HepG2 (cell line): Measurements from ENCODE around the gene EXOC6B. TPM values are rescaled to one million over a fixed set of nuclear protein-coding genes. Genes with fewer than 3 reads are reported as not detected.
A peak's percentile ranks its signal among the peaks of the same experiment; 100 is the strongest.

Experiments used
- NFIB ChIP-seq: sonication (generic); formaldehyde crosslinking; IDR thresholded peaks from 2 replicates; pipeline ENCODE4 v1.9.0; 2021; ENCODE audit warnings: missing genetic modification reagents, mild to moderate bottlenecking, borderline replicate concordance
- NFRKB ChIP-seq: fragments of 450-650 bp; IDR thresholded peaks from 2 replicates; pipeline ENCODE4 v1.6.1; 2017
- PHF20 ChIP-seq: sonication (generic); formaldehyde crosslinking; IDR thresholded peaks from 2 replicates; pipeline ENCODE4 v1.5.0; 2020; ENCODE audit warnings: mild to moderate bottlenecking, missing genetic modification reagents
- PRMT3 ChIP-seq: sonication (generic); formaldehyde crosslinking; IDR thresholded peaks from 2 replicates; pipeline ENCODE4 v1.8.1; 2022; ENCODE audit warnings: low read depth, mild to moderate bottlenecking, moderate library complexity, missing genetic modification reagents, borderline replicate concordance
- RAD51 ChIP-seq: fragments of 450-650 bp; IDR thresholded peaks from 2 replicates; pipeline ENCODE4 v1.6.1; 2016; ENCODE audit warnings: borderline replicate concordance
- SCMH1 ChIP-seq: sonication (generic); formaldehyde crosslinking; IDR thresholded peaks from 2 replicates; pipeline ENCODE4 v1.9.0; 2021; ENCODE audit warnings: missing genetic modification reagents, mild to moderate bottlenecking, borderline replicate concordance
- ZNF567 ChIP-seq: sonication (generic); formaldehyde crosslinking; IDR thresholded peaks from 2 replicates; pipeline ENCODE4 v1.8.1; 2023; ENCODE audit warnings: mild to moderate bottlenecking, missing genetic modification reagents, borderline replicate concordance
- polyA plus RNA-seq, 8 experiments: library from polyadenylated mRNA; depleted of rRNA in 3 of 8; stranded (reverse) in 7 of 8; unstranded in 1 of 8; fragments of >200 nt; fragmentation: Illumina TruSeq in 4 of 8; extraction: Trizol in 4 of 8; gene quantifications; 2 replicates each; pipeline versions ENCODE4 v1.2.1 to v1.2.3, GENCODE V29; 2011 to 2016; ENCODE audit warnings: low read depth in 4 of 8, missing spikeins in 1 of 8, mixed read lengths in 1 of 8; ENCODE audit not compliant: insufficient read depth in 1 of 8
- total RNA-seq, 5 experiments: library from RNA; depleted of rRNA; stranded (reverse); fragments of >200 nt; fragmentation: Illumina TruSeq; extraction: Trizol; gene quantifications; 2 replicates each; pipeline ENCODE4 v1.2.3, GENCODE V29; 2016; ENCODE audit warnings: low read depth in 1 of 5
- TF ChIP-seq, protein P1 (sequence below): sonication (generic); formaldehyde crosslinking; IDR thresholded peaks from 2 replicates; pipeline ENCODE4 v1.4.0; 2020; ENCODE audit warnings: missing genetic modification reagents
- TF ChIP-seq, protein P2 (sequence below): sonication (generic); formaldehyde crosslinking; IDR thresholded peaks from 2 replicates; pipeline ENCODE4 v1.4.0; 2020; ENCODE audit warnings: missing genetic modification reagents, mild to moderate bottlenecking, borderline replicate concordance
- TF ChIP-seq, protein P3 (sequence below), 2 experiments: sonication (generic) in 1 of 2; formaldehyde crosslinking in 1 of 2; IDR thresholded peaks; 2 replicates each; pipeline versions ENCODE4 v1.6.1 to v1.9.0; 2014 to 2022; ENCODE audit warnings: antibody characterized with exemption in 1 of 2, borderline replicate concordance in 1 of 2, inconsistent platforms in 1 of 2, low read depth in 1 of 2, missing genetic modification reagents in 1 of 2
- TF ChIP-seq, protein P4 (sequence below): sonication (generic); formaldehyde crosslinking; IDR thresholded peaks from 2 replicates; pipeline ENCODE4 v1.5.1; 2020; ENCODE audit warnings: missing genetic modification reagents, mild to moderate bottlenecking, borderline replicate concordance
- TF ChIP-seq, protein P5 (sequence below): sonication (generic); formaldehyde crosslinking; conservative IDR thresholded peaks from 2 replicates; pipeline ENCODE4 v1.4.0; 2020; ENCODE audit warnings: missing genetic modification reagents

EXOC6B gene
- total and polyA plus RNA-seq, 2 of the 13 experiments (the other 11 are each of a cell fraction or from before 2014, with no cell fraction given), result 9.1 to 15.9 TPM

DNA sequence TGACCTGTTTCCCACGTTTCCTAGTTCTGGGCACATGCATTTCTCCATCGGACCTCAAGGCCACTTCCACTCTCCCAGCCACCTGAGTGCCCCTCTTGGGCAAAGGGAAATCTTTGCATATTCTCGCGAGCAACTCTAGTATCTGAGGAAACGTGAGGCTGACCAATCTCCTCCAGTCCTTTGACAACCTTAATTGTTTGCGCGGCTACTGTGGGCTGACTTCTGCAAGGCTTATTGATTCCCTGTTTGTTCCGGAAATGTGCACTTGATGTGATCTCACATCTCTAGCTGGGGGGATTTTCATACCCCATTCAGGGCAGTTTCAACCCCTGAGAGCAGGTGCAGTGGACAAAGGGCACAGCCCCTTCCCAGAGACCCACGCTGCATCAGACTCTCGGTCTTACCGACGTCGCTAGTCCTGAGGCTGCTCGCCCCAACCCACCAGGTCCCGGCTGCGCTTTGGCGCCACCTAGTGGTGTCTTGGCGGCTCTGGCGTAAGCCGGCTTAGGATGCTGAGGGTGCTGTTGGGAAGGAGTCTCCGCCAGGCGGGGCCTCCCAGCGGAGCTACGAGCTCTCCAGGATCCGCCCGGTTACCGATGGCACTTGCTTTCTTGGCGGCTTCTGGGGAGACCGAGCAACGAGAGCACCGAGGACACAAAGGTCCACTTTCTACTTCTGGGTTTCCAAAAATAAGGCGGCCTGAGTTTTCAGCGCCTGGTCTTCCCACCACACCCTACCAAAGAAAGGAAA, 36.6 kb upstream of the EXOC6B start (continued):
- TF ChIP-seq PRMT3 (CRISPR knock-in tag), result 0 out of 2 replicates have a peak, but pooled peaks have one; percentile 35
- TF ChIP-seq, protein P1, sequence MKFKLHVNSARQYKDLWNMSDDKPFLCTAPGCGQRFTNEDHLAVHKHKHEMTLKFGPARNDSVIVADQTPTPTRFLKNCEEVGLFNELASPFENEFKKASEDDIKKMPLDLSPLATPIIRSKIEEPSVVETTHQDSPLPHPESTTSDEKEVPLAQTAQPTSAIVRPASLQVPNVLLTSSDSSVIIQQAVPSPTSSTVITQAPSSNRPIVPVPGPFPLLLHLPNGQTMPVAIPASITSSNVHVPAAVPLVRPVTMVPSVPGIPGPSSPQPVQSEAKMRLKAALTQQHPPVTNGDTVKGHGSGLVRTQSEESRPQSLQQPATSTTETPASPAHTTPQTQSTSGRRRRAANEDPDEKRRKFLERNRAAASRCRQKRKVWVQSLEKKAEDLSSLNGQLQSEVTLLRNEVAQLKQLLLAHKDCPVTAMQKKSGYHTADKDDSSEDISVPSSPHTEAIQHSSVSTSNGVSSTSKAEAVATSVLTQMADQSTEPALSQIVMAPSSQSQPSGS (CRISPR knock-in tag), result 0 out of 2 replicates have a peak, but pooled peaks have one; percentile 36
- TF ChIP-seq, protein P2, sequence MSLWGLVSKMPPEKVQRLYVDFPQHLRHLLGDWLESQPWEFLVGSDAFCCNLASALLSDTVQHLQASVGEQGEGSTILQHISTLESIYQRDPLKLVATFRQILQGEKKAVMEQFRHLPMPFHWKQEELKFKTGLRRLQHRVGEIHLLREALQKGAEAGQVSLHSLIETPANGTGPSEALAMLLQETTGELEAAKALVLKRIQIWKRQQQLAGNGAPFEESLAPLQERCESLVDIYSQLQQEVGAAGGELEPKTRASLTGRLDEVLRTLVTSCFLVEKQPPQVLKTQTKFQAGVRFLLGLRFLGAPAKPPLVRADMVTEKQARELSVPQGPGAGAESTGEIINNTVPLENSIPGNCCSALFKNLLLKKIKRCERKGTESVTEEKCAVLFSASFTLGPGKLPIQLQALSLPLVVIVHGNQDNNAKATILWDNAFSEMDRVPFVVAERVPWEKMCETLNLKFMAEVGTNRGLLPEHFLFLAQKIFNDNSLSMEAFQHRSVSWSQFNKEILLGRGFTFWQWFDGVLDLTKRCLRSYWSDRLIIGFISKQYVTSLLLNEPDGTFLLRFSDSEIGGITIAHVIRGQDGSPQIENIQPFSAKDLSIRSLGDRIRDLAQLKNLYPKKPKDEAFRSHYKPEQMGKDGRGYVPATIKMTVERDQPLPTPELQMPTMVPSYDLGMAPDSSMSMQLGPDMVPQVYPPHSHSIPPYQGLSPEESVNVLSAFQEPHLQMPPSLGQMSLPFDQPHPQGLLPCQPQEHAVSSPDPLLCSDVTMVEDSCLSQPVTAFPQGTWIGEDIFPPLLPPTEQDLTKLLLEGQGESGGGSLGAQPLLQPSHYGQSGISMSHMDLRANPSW (CRISPR knock-in tag), result no peak
- TF ChIP-seq, protein P3, sequence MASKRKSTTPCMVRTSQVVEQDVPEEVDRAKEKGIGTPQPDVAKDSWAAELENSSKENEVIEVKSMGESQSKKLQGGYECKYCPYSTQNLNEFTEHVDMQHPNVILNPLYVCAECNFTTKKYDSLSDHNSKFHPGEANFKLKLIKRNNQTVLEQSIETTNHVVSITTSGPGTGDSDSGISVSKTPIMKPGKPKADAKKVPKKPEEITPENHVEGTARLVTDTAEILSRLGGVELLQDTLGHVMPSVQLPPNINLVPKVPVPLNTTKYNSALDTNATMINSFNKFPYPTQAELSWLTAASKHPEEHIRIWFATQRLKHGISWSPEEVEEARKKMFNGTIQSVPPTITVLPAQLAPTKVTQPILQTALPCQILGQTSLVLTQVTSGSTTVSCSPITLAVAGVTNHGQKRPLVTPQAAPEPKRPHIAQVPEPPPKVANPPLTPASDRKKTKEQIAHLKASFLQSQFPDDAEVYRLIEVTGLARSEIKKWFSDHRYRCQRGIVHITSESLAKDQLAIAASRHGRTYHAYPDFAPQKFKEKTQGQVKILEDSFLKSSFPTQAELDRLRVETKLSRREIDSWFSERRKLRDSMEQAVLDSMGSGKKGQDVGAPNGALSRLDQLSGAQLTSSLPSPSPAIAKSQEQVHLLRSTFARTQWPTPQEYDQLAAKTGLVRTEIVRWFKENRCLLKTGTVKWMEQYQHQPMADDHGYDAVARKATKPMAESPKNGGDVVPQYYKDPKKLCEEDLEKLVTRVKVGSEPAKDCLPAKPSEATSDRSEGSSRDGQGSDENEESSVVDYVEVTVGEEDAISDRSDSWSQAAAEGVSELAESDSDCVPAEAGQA (IDR thresholded peaks at IDR 0.05; ENCODE audit: low read depth), result no peak
- TF ChIP-seq, protein P3 (CRISPR knock-in tag; IDR thresholded peaks at IDR 0.05; ENCODE audit: borderline replicate concordance), result no peak
- no peak for TF ChIP-seq ZNF567 (CRISPR knock-in tag)
- no peak for TF ChIP-seq NFIB (CRISPR knock-in tag)
- TF ChIP-seq, protein P4, sequence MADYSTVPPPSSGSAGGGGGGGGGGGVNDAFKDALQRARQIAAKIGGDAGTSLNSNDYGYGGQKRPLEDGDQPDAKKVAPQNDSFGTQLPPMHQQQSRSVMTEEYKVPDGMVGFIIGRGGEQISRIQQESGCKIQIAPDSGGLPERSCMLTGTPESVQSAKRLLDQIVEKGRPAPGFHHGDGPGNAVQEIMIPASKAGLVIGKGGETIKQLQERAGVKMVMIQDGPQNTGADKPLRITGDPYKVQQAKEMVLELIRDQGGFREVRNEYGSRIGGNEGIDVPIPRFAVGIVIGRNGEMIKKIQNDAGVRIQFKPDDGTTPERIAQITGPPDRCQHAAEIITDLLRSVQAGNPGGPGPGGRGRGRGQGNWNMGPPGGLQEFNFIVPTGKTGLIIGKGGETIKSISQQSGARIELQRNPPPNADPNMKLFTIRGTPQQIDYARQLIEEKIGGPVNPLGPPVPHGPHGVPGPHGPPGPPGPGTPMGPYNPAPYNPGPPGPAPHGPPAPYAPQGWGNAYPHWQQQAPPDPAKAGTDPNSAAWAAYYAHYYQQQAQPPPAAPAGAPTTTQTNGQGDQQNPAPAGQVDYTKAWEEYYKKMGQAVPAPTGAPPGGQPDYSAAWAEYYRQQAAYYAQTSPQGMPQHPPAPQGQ (CRISPR knock-in tag), result no peak
- TF ChIP-seq, protein P5, sequence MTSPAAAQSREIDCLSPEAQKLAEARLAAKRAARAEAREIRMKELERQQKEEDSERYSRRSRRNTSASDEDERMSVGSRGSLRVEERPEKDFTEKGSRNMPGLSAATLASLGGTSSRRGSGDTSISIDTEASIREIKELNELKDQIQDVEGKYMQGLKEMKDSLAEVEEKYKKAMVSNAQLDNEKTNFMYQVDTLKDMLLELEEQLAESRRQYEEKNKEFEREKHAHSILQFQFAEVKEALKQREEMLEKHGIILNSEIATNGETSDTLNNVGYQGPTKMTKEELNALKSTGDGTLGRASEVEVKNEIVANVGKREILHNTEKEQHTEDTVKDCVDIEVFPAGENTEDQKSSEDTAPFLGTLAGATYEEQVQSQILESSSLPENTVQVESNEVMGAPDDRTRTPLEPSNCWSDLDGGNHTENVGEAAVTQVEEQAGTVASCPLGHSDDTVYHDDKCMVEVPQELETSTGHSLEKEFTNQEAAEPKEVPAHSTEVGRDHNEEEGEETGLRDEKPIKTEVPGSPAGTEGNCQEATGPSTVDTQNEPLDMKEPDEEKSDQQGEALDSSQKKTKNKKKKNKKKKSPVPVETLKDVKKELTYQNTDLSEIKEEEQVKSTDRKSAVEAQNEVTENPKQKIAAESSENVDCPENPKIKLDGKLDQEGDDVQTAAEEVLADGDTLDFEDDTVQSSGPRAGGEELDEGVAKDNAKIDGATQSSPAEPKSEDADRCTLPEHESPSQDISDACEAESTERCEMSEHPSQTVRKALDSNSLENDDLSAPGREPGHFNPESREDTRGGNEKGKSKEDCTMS (CRISPR knock-in tag), result no peak
- no peak for TF ChIP-seq NFRKB
- TF ChIP-seq RAD51, result no peak
- TF ChIP-seq SCMH1, result no peak
- no peak for TF ChIP-seq PHF20 (CRISPR knock-in tag)
